Transverse colon (tissue), 4 donors: Measurements from ENCODE around the gene AGTPBP1.

Source experiments
- CTCF ChIP-seq, 5 experiments: fragments of 200-600 bp in 3 of 5; fragments of 450-650 bp in 2 of 5; sonication (generic) in 3 of 5; IDR thresholded peaks; 1 replicate in 2 of 5; 2 replicates in 3 of 5; pipeline ENCODE4 v1.5.1; 2016 to 2017; ENCODE audit warnings: antibody characterized with exemption in 5 of 5, inconsistent platforms in 3 of 5, mild to moderate bottlenecking in 2 of 5, moderate library complexity in 1 of 5
- POLR2A ChIP-seq: fragments of 450-650 bp; IDR thresholded peaks from one replicate; pipeline ENCODE4 v1.6.1; 2016; ENCODE audit warnings: antibody characterized with exemption, mild to moderate bottlenecking, moderate library complexity
- POLR2AphosphoS5 ChIP-seq, 3 donors: sonication (generic); formaldehyde crosslinking; IDR thresholded peaks; one replicate each; pipeline ENCODE4 v1.6.1; 2016; ENCODE audit warnings: antibody characterized with exemption in 3 of 3

- no peak for TF ChIP-seq CTCF (IDR thresholded peaks at IDR 0.05)
- no peak for TF ChIP-seq POLR2AphosphoS5 (IDR thresholded peaks at IDR 0.05)
- no peak for TF ChIP-seq POLR2A
These were observed 469 bp downstream of the AGTPBP1 start for GRCh38 chr9:85741095-85741874.
